ENCODE results near the gene TSPAN18. TPM values are rescaled to one million over a fixed set of nuclear protein-coding genes. Genes with fewer than 3 reads are reported as not detected.

Gene TSPAN18
- total and polyA plus RNA-seq, 3 donors from 2014 or later = 2.1 to 11.1 (median 5.0) TPM

GRCh38 chr11:44963136-44963535 is 236.4 kb downstream of the TSPAN18 start:
- Histone ChIP-seq H3K27ac (no peak overlapping the region), H3K27me3 (no peaks in the 10 kb centered on the region), H3K4me1 (no peaks in the 10 kb centered on the region), H3K9me3 (no peaks in the 10 kb centered on the region), H3K4me3 (no peak overlapping the region), H3K36me3 (ENCODE audit: low read depth, missing control alignments) (no peaks in the 10 kb centered on the region)
- no peak for DNase-seq
- 81 to 100% methylated on average over 2 to 7 of the region's 7 CpGs for WGBS, 2 donors
- intact Hi-C loops (cut with DNase I; ENCODE audit: low total_unique reads) = no loop called here
- no peak for TF ChIP-seq CTCF (IDR thresholded peaks at IDR 0.05)
- TF ChIP-seq POLR2A (IDR thresholded peaks at IDR 0.05) = no peak

- Histone ChIP-seq H3K27ac (no peak overlapping the region), H3K36me3 (ENCODE audit: low read depth, missing control alignments) (no peaks in the 10 kb centered on the region)
- WGBS, 2 donors = 89 to 90% methylated on average over 5 of the region's 5 CpGs
These were observed 237.2 kb downstream of the TSPAN18 start for GRCh38 chr11:44963948-44964347.

GRCh38 chr11:44964526-44965209 is 237.9 kb downstream of the TSPAN18 start:
- Histone ChIP-seq H3K27ac (no peak overlapping the region), H3K36me3 (ENCODE audit: low read depth, missing control alignments) (no peaks in the 10 kb centered on the region), H3K4me3 (no peak overlapping the region), H3K27me3 (no peaks in the 10 kb centered on the region), H3K4me1 (no peaks in the 10 kb centered on the region), H3K9me3 (no peaks in the 10 kb centered on the region)
- 75 to 86% methylated on average over 9 of the region's 9 CpGs for WGBS, 2 donors
- TF ChIP-seq CTCF (IDR thresholded peaks at IDR 0.05) (no peak), POLR2A (IDR thresholded peaks at IDR 0.05) (no peak)
- intact Hi-C loops (cut with DNase I; ENCODE audit: low total_unique reads) = no loop called here
- no peak for DNase-seq

More at GRCh38 chr11:44963948-44964347, 237.2 kb downstream of the TSPAN18 start:
- intact Hi-C loops (cut with DNase I; ENCODE audit: low total_unique reads) = no loop called here
- no peak for DNase-seq
- no peaks in the 10 kb centered on the region for H3K4me1 ChIP-seq
- no peaks in the 10 kb centered on the region for H3K9me3 ChIP-seq
- TF ChIP-seq CTCF (IDR thresholded peaks at IDR 0.05) = no peak
- no peak for TF ChIP-seq POLR2A (IDR thresholded peaks at IDR 0.05)
- no peak overlapping the region for H3K4me3 ChIP-seq
- no peaks in the 10 kb centered on the region for H3K27me3 ChIP-seq

- no peak overlapping the region for H3K4me3 ChIP-seq
- WGBS, 2 donors = 85 to 89% methylated on average over 6 of the region's 6 CpGs
- no peaks in the 10 kb centered on the region for H3K36me3 ChIP-seq (ENCODE audit: low read depth, missing control alignments)
- no peak overlapping the region for H3K27ac ChIP-seq
- H3K9me3 ChIP-seq = no peaks in the 10 kb centered on the region
- DNase-seq = no peak
- no peak for TF ChIP-seq CTCF (IDR thresholded peaks at IDR 0.05)
- no peak for TF ChIP-seq POLR2A (IDR thresholded peaks at IDR 0.05)
- H3K4me1 ChIP-seq = no peaks in the 10 kb centered on the region
- no peaks in the 10 kb centered on the region for H3K27me3 ChIP-seq
- intact Hi-C loops (cut with DNase I; ENCODE audit: low total_unique reads) = no loop called here
These were observed 239.9 kb downstream of the TSPAN18 start for GRCh38 chr11:44966694-44967093.

GRCh38 chr11:44967930-44968496 is 241.3 kb downstream of the TSPAN18 start:
- WGBS, 2 donors = 85 to 96% methylated on average over 2 to 3 of the region's 3 CpGs
- no peaks in the 10 kb centered on the region for H3K9me3 ChIP-seq
- no peaks in the 10 kb centered on the region for H3K4me1 ChIP-seq
- no peak for DNase-seq
- H3K27me3 ChIP-seq = no peaks in the 10 kb centered on the region
- no peak overlapping the region for H3K27ac ChIP-seq
- H3K36me3 ChIP-seq (ENCODE audit: low read depth, missing control alignments) = no peaks in the 10 kb centered on the region
- intact Hi-C loops (cut with DNase I; ENCODE audit: low total_unique reads) = no loop called here
- TF ChIP-seq POLR2A (IDR thresholded peaks at IDR 0.05) (no peak), CTCF (IDR thresholded peaks at IDR 0.05) (no peak)
- H3K4me3 ChIP-seq = no peak overlapping the region
